Activated CD8-positive, alpha-beta memory T cell treated with anti-CD3 and anti-CD28 coated beads for 48 hours (primary cell): Measurements from ENCODE around the gene GZF1.

Experiments
- DNase-seq, 3 experiments: peaks; one replicate each; pipeline ENCODE4 v3.0.0-alpha.2; 2020; ENCODE audit warnings: low read depth in 2 of 3, low spot score in 2 of 3

GZF1 gene

GRCh38 chr20:23368316-23369071 lies 6.5 kb downstream of the GZF1 start:
- DNase-seq, result no peak

GRCh38 chr20:23369072-23369823 lies 7.3 kb downstream of the GZF1 start:
- DNase-seq, result no peak

GRCh38 chr20:23370274-23370673 lies 8.3 kb downstream of the GZF1 start:
- no peak for DNase-seq

- no peak for DNase-seq
Observed at GRCh38 chr20:23370873-23371272, 8.9 kb downstream of the GZF1 start.

GRCh38 chr20:23371496-23371895 lies 9.5 kb downstream of the GZF1 start:
- no peak for DNase-seq

GRCh38 chr20:23374441-23374840 lies 12.5 kb downstream of the GZF1 start:
- no peak for DNase-seq

- DNase-seq, result no peak
Observed at GRCh38 chr20:23375827-23376226, 13.8 kb downstream of the GZF1 start.

- no peak for DNase-seq
Observed at GRCh38 chr20:23379772-23380171, 17.8 kb downstream of the GZF1 start.

GRCh38 chr20:23381876-23382275 lies 19.9 kb downstream of the GZF1 start:
- DNase-seq, result no peak

GRCh38 chr20:23386304-23387117 lies 24.5 kb downstream of the GZF1 start:
- DNase-seq, result no peak

GRCh38 chr20:23387118-23387443 lies 25.1 kb downstream of the GZF1 start:
- no peak for DNase-seq

- no peak for DNase-seq
Observed at GRCh38 chr20:23390091-23390774, 28.3 kb downstream of the GZF1 start.

GRCh38 chr20:23391707-23392310 lies 29.8 kb downstream of the GZF1 start:
- DNase-seq, result no peak

GRCh38 chr20:23393996-23394775 lies 32.2 kb downstream of the GZF1 start:
- DNase-seq, result no peak

- DNase-seq, result no peak
Observed at GRCh38 chr20:23396950-23397627, 35.1 kb downstream of the GZF1 start.

GRCh38 chr20:23397961-23398360 lies 36.0 kb downstream of the GZF1 start:
- no peak for DNase-seq

GRCh38 chr20:23399568-23400241 lies 37.7 kb downstream of the GZF1 start:
- DNase-seq, result no peak

- DNase-seq, result no peak
Observed at GRCh38 chr20:23401051-23401450, 39.1 kb downstream of the GZF1 start.

GRCh38 chr20:23403751-23404150 lies 41.8 kb downstream of the GZF1 start:
- no peak for DNase-seq
